ENCODE results near the gene ADGRA3. TPM values are rescaled to one million over a fixed set of nuclear protein-coding genes. Genes with fewer than 3 reads are reported as not detected.
A peak's percentile ranks its signal among the peaks of the same experiment; 100 is the strongest.
"Not testable (repeated sequence)": the region's sequence is repeated elsewhere in the genome, so short reads cannot be mapped to it uniquely, and the experiment has no call there.

The ADGRA3 gene
- total RNA-seq, 1 experiment from 2014 or later, result 35.0 TPM

DNA sequence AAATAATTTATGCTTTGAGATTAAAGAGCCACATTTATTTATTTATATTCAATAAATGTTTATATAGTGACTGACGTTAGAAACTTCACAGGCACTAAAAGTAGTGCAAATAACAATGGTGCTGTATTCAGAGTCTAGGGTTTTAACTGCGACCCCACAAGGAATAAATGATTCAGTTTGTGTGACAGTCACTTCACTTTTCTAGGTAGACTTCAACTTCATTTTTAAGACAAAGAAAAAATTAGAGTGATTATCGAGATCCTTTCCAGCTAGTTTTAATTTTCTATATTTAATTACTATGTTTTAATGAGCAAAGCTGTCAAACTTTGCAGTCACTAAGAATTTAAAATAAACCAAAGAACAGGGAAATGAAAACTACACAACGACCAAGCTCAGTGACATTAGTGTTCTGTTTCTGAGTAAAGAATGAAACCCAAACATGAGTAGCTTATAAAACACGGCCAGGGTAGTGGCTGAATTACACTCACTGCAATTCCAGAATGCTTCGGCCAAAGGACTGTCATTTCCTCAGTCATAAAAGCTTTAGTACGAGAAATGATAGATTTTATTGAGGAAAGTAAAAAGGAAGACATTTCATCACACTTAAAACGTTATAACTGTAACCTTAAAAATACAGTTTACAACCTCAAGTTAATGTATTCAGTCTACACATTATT is 38.6 kb downstream of the ADGRA3 start:
- no peak overlapping the region for H3K27ac Mint-ChIP-seq (ENCODE audit: unreplicated experiment)
- BruUV-seq (replicated peaks), result no TSS peak
- H3K4me3 Mint-ChIP-seq (ENCODE audit: unreplicated experiment), result no peak overlapping the region
- ChIA-PET POLR2A (interaction anchor here (0.5 kb wide), 1 partner anchor 28 kb away, joined by 3 read pairs; no protein-coding TSS in a partner anchor), CTCF (no interaction called here)
- Histone ChIP-seq H3K27me3 (replicated peaks; ENCODE audit: control insufficient read depth, insufficient read depth, low read length) (no peaks in the 10 kb centered on the region), H3K4me3 (ENCODE audit: low read depth, low read length) (no peak overlapping the region), H3K4me1 (peaks cover 37% of the 10 kb centered on the region), H3K9me3 (no peaks in the 10 kb centered on the region), H3K36me3 (ENCODE audit: control insufficient read depth, insufficient read depth, low read length) (no peaks in the 10 kb centered on the region)
- H3K27me3 Mint-ChIP-seq (ENCODE audit: insufficient read depth, unreplicated experiment), result no peaks in the 10 kb centered on the region
- H3K9me3 Mint-ChIP-seq (ENCODE audit: unreplicated experiment), result no peaks in the 10 kb centered on the region
- intact Hi-C loops (cut with micrococcal nuclease; ENCODE audit: unreplicated experiment), result no loop called here
- TF ChIP-seq, protein P1, sequence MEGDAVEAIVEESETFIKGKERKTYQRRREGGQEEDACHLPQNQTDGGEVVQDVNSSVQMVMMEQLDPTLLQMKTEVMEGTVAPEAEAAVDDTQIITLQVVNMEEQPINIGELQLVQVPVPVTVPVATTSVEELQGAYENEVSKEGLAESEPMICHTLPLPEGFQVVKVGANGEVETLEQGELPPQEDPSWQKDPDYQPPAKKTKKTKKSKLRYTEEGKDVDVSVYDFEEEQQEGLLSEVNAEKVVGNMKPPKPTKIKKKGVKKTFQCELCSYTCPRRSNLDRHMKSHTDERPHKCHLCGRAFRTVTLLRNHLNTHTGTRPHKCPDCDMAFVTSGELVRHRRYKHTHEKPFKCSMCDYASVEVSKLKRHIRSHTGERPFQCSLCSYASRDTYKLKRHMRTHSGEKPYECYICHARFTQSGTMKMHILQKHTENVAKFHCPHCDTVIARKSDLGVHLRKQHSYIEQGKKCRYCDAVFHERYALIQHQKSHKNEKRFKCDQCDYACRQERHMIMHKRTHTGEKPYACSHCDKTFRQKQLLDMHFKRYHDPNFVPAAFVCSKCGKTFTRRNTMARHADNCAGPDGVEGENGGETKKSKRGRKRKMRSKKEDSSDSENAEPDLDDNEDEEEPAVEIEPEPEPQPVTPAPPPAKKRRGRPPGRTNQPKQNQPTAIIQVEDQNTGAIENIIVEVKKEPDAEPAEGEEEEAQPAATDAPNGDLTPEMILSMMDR (IDR thresholded peaks at IDR 0.05; ENCODE audit: insufficient read depth in 1 of 2, low read depth in 1 of 2, low read length in 1 of 2, severe bottlenecking in 1 of 2, unreplicated experiment in 1 of 2), result no peak
- peaks cover 11% of the 10 kb centered on the region for H3K4me1 Mint-ChIP-seq (ENCODE audit: low read depth, unreplicated experiment)
- DNase-seq, result no peak
- peaks cover 5% of the 10 kb centered on the region for H3K36me3 Mint-ChIP-seq (ENCODE audit: insufficient read depth, unreplicated experiment)

DNA sequence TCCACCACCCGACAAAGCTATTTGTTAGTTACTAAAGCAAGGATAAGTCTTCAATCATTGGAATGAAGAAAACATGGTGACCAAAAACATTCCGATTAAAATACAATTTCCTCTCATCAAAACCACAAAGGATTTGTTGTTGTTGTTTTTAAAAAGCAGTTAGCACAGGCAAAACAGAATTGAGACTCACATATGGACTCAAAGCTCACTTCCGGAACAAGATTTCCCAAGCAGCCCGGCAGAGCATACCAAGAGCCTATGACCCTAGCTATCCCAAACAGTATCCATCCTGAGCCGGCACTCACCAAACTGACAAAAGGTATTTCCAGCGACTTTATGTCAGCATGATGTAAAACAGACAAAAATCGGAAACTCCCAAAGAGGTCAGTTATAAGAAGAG is 39.9 kb downstream of the ADGRA3 start:
- Mint-ChIP-seq H3K9me3 (ENCODE audit: unreplicated experiment) (no peaks in the 10 kb centered on the region), H3K27ac (ENCODE audit: unreplicated experiment) (no peak overlapping the region), H3K36me3 (ENCODE audit: insufficient read depth, unreplicated experiment) (peaks cover 8% of the 10 kb centered on the region), H3K27me3 (ENCODE audit: insufficient read depth, unreplicated experiment) (no peaks in the 10 kb centered on the region), H3K4me3 (ENCODE audit: unreplicated experiment) (no peak overlapping the region), H3K4me1 (ENCODE audit: low read depth, unreplicated experiment) (peaks cover 21% of the 10 kb centered on the region)
- no peak for DNase-seq
- POLR2A ChIA-PET, result no interaction called here
- intact Hi-C loops (cut with micrococcal nuclease; ENCODE audit: unreplicated experiment), result no loop called here
- Histone ChIP-seq H3K4me3 (ENCODE audit: low read depth, low read length) (no peak overlapping the region), H3K9me3 (no peaks in the 10 kb centered on the region), H3K36me3 (ENCODE audit: control insufficient read depth, insufficient read depth, low read length) (no peaks in the 10 kb centered on the region), H3K4me1 (peaks cover 43% of the 10 kb centered on the region), H3K27me3 (replicated peaks; ENCODE audit: control insufficient read depth, insufficient read depth, low read length) (no peaks in the 10 kb centered on the region)
- CTCF ChIA-PET, result no interaction called here
- TF ChIP-seq, protein P1 (IDR thresholded peaks at IDR 0.05; ENCODE audit: insufficient read depth in 1 of 2, low read depth in 1 of 2, low read length in 1 of 2, severe bottlenecking in 1 of 2, unreplicated experiment in 1 of 2), result no peak
- no TSS peak for BruUV-seq (replicated peaks)

DNA sequence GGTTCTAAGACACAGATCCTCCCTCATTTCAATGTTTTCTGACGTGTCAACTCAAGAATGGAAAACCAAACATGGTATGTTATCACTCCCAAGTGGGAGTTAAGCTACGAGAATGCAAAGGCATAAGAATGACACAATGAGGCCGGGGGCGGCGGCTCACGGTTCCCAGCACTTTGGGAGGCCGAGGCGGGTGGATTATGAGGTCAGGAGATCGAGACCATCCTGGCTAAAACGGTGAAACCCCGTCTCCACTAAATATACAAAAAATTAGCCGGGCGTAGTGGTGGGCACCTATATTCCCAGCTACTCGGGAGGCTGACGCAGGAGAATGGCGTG is 40.6 kb downstream of the ADGRA3 start:
- POLR2A ChIA-PET, result not testable (repeated sequence)

More for the DNA sequence above, 40.6 kb downstream of the ADGRA3 start:
- BruUV-seq (replicated peaks); CTCF ChIA-PET; H3K27me3 ChIP-seq (replicated peaks; ENCODE audit: control insufficient read depth, insufficient read depth, low read length); H3K9me3 Mint-ChIP-seq (ENCODE audit: unreplicated experiment); H3K27me3 Mint-ChIP-seq (ENCODE audit: insufficient read depth, unreplicated experiment); H3K4me3 ChIP-seq (ENCODE audit: low read depth, low read length); H3K9me3 ChIP-seq; H3K36me3 ChIP-seq (ENCODE audit: control insufficient read depth, insufficient read depth, low read length): not testable (repeated sequence)
- intact Hi-C loops (cut with micrococcal nuclease; ENCODE audit: unreplicated experiment), result loop anchor here (1.0 kb wide), 1 partner anchor 15 kb away; no protein-coding TSS in a partner anchor
- Mint-ChIP-seq H3K4me1 (ENCODE audit: low read depth, unreplicated experiment) (peaks cover 27% of the 10 kb centered on the region), H3K36me3 (ENCODE audit: insufficient read depth, unreplicated experiment) (peaks cover 11% of the 10 kb centered on the region), H3K4me3 (ENCODE audit: unreplicated experiment) (peak overlapping the region; percentile 37), H3K27ac (ENCODE audit: unreplicated experiment) (peak overlapping the region; percentile 87)
- H3K4me1 ChIP-seq, result peaks cover 43% of the 10 kb centered on the region
- DNase-seq, result peak; percentile 26 to 38

Data from Caco-2 (cell line).